SHP77 (cell line): ENCODE results near the gene TPCN1.
A peak's percentile ranks its signal among the peaks of the same experiment; 100 is the strongest.

Source experiments
- DNase-seq, 2 experiments: peaks; one replicate each; lab custom pipeline; 2025; lab: John Stamatoyannopoulos, UW

TPCN1 gene

GRCh38 chr12:113221181-113221996 is at the start of gene TPCN1:
Gene TPCN1, plus strand, starts transcription at chr12:113221464. Its CDS starts 5,389 bp downstream, at chr12:113226853.
- peak; percentile 100 for DNase-seq

DNA sequence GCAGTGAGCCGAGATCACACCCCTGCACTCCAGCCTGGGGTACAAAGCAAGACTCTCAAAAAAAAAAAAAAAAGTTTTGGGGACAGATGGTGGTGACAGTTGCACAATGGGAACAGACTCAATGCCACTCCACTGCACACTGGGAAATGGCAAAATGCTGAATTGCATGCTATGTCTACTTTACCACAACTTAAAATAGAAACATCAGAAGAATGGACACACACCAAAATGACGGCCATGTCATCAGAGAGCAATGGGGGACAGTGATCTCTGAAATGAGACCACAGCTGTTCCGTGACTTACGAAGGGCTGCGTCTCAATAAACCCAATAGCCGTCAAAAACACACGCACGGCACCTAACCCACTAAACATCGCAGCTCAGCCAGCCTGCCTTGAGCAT is 49.7 kb upstream of the TPCN1 start:
- no peak for DNase-seq

GRCh38 chr12:113172185-113172584 is 49.1 kb upstream of the TPCN1 start:
- no peak for DNase-seq

DNA sequence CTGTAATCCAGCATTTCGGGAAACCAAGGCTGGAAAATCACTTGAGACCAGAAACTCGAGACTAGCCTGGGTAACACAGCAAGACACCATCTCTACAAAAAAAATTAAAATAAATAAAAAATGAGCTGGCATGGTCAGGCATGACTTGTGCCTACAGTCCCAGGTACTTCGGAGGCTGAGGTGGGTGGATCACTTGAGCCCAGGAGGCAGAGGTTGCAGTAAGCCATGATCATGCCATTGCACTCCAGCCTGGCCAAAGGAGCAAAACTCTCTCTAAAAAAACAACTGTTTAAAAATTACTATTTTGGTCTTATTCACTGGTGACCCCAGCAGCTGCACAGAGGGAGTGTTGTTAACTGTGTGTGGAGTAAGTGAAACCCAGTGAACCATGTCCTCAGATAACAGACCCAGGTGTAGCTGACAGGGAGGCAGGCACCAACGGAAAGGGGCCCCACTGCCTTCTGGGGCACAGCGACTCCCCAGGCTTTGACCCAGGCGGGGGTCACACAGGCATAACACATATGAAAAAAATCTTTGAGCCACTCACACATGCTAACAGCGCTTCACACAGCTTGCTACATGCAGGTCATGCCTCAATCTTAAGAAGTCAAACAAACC is 48.1 kb upstream of the TPCN1 start:
- no peak for DNase-seq

- peak in 1 of 2 experiments; percentile 15 for DNase-seq
Observed at GRCh38 chr12:113174461-113175384, 46.5 kb upstream of the TPCN1 start.

DNA sequence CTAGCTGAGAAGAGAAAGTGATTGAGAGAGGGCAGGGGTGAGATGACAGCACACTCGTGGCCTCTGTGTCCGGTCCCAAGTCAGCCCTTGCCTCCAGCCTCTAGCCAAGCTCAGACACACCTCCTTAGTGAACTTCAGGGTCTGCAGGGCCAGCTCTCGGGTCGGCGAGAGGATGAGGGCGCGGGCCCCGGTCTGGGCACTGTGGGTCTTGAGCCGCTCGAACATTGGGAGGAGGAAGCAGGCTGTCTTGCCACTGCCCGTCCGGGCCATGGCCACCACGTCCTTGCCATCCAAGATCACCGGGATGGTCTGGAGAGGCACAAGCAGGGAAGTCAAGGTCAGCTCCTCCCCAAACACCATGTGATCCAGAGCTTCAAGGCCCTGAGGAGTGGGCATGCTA is 42.2 kb upstream of the TPCN1 start:
- DNase-seq, result no peak

- DNase-seq, result no peak
Observed at GRCh38 chr12:113180333-113180732, 40.9 kb upstream of the TPCN1 start.

GRCh38 chr12:113181975-113182374 is 39.3 kb upstream of the TPCN1 start:
- DNase-seq, result no peak

GRCh38 chr12:113183030-113183589 is 38.2 kb upstream of the TPCN1 start:
- no peak for DNase-seq

GRCh38 chr12:113184098-113184899 is 37.0 kb upstream of the TPCN1 start:
- DNase-seq, result peak; percentile 65 to 79

- peak; percentile 73 to 92 for DNase-seq
Observed at GRCh38 chr12:113184900-113185179, 36.4 kb upstream of the TPCN1 start.

DNA sequence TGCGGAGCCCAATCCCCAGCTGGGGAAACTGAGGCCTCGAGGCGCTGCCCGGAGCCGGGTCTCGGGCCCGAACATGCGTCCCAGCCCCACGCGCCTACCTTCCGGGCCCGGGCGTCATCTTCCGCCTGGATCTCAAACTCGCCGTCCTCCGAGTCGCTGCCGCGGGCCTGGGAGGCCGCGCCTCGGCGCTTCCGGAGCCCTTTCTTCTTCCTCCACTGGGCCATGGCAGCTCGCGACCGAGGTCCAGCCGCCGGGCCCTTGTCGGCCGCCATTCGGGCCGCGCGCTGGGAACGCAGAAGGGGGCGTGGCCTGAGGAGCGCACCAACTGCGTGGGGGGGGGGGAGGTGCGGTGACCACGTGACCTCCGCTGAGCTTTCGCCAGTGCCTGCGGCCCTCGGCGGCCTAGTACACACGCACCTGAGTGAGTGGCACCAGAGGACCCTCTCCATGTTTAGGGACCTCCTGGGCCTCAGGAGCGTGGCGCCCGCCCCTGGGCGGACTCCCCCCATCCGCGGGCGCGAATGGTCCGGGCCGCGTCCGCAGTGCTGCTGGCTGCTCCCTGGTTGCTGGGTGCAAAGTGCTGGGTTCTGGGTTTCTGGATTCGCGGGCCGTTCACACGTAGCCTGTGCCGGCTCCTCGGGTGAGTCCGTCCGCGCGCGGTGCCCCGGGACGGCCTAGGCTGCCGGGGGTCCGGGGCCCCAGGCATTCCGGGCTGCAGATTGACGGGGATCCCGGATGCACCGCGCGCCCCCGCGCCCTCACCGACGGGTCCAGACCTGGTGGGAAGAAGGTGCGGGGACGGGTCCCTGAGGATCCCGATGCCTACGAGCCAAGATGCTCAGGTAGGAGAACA is 35.9 kb upstream of the TPCN1 start, which contains the start of the genes DDX54 and RITA1:
Gene DDX54 (minus strand): TSS at position 299 of the 853 bp plus-strand sequence. CDS start 27 bp downstream, at position 272.
Gene RITA1 (plus strand): TSS at position 542 of the 853 bp plus-strand sequence. CDS start 1,026 bp downstream, outside the sequence.
- peak; percentile 80 to 84 for DNase-seq

DNA sequence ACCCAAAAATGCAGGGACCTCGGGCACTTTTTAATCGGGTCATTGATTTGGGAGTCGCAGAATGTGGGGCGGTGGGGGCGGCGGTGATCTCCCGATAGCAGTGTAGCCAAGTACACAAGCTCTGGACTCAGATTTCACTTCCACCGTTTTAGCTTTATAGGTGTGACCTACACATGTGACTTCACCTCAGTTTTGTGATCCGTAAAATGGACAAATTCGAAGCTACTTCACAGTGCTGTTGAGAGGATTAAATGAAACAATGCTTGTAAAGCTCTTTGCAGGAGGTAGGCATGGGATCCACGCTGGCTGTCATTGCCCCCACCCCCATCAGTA is 35.3 kb upstream of the TPCN1 start:
- DNase-seq, result no peak

DNA sequence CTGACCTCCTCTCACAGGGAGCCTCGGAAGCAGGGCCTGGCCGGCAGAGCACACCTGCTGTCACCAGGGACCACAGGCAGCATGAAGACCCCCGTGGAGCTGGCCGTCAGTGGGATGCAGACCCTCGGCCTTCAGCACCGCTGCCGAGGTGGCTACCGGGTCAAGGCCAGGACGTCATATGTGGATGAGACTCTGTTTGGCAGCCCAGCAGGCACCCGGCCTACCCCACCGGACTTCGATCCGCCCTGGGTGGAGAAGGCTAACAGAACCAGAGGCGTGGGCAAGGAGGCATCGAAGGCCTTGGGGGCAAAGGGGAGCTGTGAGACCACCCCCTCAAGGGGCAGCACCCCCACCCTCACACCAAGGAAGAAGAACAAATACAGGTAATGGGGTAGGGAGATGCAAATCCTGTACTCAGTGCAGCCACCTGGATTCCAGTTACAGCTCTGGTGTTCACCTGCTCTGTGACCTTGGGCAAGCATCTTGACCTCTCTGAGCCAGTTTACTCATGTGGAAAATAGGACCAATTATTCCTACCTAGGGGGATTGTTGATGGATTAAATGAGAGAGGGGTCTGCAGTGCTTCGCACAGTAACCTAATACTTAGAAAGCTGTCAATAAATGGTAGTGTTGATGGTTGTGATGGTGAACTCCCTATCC is 34.5 kb upstream of the TPCN1 start:
- no peak for DNase-seq

GRCh38 chr12:113189361-113189760 is 31.9 kb upstream of the TPCN1 start:
- DNase-seq, result no peak

GRCh38 chr12:113190761-113191160 is 30.5 kb upstream of the TPCN1 start:
- DNase-seq, result peak in 1 of 2 experiments; percentile 10

- DNase-seq, result no peak
Observed at GRCh38 chr12:113191227-113191626, 30.0 kb upstream of the TPCN1 start.

- no peak for DNase-seq
Observed at GRCh38 chr12:113194971-113195391, 26.3 kb upstream of the TPCN1 start.

- no peak for DNase-seq
Observed at GRCh38 chr12:113195598-113195997, 25.7 kb upstream of the TPCN1 start.

GRCh38 chr12:113196582-113196981 is 24.7 kb upstream of the TPCN1 start:
- DNase-seq, result no peak
